Measurements from ENCODE around the gene HSPG2.

DNA sequence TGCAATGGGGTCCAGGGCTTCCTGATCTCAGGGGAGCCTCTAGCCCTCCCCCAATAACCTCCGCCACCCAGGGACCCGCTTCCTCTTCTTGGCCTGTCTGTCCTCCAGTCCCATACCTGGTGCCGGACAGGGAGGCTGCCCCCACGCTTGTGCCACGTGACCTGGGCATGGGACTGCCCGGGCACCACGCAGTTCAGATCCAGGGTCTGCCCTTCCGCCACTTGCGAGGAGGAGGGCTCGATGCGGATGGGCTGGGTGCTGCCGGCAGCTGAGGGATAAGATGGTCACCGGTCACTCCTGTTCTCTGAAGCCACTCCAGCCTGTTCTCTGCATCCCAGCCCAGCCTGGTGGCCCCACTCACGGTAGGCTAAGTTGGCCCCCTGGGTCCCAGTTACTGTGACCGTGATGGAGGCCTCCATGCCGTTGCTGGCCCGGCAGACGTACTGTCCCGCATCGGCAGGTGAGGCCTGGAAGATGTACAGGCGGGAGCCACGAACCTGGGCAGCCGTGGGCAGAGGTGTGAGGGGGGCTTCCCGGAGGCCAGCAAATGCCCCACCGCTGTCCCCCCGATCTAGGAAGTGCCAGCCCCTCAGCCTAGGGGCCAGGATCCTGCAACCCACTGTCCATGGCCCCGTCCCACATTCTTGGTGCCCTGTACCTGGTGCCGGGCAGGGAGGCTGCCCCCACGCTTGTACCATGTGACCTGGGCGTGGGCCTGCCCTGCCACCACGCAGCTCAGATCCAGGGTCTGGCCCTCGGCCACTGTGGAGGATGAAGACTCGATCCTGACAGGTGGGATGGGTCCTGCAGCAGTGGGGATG lies 85.5 kb downstream of the HSPG2 start:
- TF ChIP-seq, protein P1, sequence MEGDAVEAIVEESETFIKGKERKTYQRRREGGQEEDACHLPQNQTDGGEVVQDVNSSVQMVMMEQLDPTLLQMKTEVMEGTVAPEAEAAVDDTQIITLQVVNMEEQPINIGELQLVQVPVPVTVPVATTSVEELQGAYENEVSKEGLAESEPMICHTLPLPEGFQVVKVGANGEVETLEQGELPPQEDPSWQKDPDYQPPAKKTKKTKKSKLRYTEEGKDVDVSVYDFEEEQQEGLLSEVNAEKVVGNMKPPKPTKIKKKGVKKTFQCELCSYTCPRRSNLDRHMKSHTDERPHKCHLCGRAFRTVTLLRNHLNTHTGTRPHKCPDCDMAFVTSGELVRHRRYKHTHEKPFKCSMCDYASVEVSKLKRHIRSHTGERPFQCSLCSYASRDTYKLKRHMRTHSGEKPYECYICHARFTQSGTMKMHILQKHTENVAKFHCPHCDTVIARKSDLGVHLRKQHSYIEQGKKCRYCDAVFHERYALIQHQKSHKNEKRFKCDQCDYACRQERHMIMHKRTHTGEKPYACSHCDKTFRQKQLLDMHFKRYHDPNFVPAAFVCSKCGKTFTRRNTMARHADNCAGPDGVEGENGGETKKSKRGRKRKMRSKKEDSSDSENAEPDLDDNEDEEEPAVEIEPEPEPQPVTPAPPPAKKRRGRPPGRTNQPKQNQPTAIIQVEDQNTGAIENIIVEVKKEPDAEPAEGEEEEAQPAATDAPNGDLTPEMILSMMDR (conservative IDR thresholded peaks at IDR 0.05 in 1 of 2, IDR thresholded peaks at IDR 0.05 in 1 of 2; ENCODE audit: extremely low read depth in 1 of 2, insufficient read depth in 1 of 2, low read depth in 1 of 2, low read length in 2 of 2): no peak
- no peak for TF ChIP-seq EZH2 (IDR thresholded peaks at IDR 0.05; ENCODE audit: borderline replicate concordance, low read length)
